Mesenteric fat pad (tissue), 1 donor: ENCODE results near the gene LPAR2. TPM values are rescaled to one million over a fixed set of nuclear protein-coding genes. Genes with fewer than 3 reads are reported as not detected.

ENCODE experiments used
- DNase-seq: peaks from one replicate; pipeline ENCODE4 v3.0.0-alpha.2; 2020; ENCODE audit warnings: low spot score
- long read RNA-seq: library from polyadenylated mRNA; unstranded; transcript quantifications from one replicate; pipeline ENCODE4 v2.0.0, GENCODE V29; 2020
- total RNA-seq: library from RNA; stranded (reverse); fragmentation: NEBNext Ultra II Directional; extraction: Animal tissue kit (Norgen Biotek cat#: 25700); gene quantifications from one replicate; pipeline ENCODE4 v1.2.1, GENCODE V29; 2021
- donor health status: DM: yes; HTN: yes; CAD: no.

The LPAR2 gene
- 5.8 TPM for total RNA-seq
- long read RNA-seq, partial matches to known transcripts, result 3 of 6 reads
- long read RNA-seq, other reads (novel, unspliced or antisense), result 0 of 6 reads

- no peak for DNase-seq
Observed at GRCh38 chr19:19627621-19628500, at the start of gene LPAR2. Gene LPAR2, minus strand, starts transcription at chr19:19628220. Its CDS starts 945 bp downstream, at chr19:19627275.

DNA sequence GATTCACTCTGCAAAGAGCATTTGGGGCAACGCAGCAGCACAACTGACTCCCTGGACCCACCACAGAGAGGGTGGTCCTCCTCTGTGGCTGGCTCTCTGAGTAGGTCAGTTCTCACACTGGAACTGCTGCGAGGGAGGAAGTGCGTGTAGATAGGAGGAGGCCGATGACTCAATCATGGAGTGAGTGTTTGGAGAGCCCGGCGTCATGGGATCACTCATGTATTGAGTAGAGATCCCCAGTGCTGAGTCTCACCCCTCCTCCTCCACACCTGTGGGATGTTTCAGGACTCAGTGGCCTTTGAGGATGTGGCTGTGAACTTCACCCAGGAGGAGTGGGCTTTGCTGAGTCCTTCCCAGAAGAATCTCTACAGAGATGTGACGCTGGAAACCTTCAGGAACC, 49.6 kb upstream of the LPAR2 start:
- peak; percentile 45 for DNase-seq

DNA sequence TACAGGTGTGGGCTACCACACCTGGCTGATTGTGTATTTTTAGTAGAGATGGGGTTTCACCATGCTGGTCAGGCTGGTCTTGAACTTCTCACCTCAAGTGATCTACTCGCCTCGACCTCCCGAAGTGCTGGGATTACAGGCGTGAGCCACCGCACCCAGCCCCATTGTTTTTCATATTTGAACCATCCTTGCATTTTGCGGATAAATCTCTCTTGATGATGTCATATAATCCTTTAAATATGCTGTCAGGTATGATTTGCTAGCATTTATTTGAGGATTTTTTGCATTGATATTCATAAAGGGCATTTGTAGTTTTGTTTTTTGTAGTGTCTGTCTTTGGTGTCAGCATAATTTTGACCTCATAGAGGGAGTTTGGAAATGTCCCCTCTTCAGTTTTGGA, 46.3 kb upstream of the LPAR2 start:
- peak; percentile 37 for DNase-seq

- no peak for DNase-seq
Observed at GRCh38 chr19:19672816-19673215, 44.8 kb upstream of the LPAR2 start.

DNA sequence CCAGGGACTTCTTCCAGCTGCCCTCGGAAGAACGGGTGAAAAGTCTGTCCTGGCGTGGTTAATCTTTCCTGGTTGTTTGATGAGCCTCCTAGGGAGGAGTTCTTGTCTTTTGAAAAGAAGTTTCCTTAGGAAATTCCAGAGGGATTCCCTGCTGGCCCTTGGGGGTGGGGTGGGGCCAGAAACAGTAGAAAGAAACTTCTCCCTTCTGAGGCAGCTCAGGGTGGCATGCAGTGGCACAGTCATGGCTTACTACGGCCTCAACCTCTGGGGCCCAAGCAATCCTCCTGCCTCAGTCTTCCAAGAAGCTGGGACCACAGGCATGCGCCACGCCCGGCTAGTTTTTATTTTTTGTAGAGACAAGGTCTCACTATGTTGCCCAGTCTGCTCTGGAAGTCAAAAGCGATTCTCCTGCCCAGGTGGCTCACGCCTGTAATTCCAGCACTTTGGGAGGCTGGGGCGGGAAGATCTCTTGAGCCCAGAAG, 42.1 kb upstream of the LPAR2 start:
- DNase-seq, result peak; percentile 78

GRCh38 chr19:19668230-19669012, 40.4 kb upstream of the LPAR2 start, which contains the start of gene ZNF101:
Gene ZNF101, plus strand, starts transcription at chr19:19668839. Its CDS starts 125 bp downstream, at chr19:19668964.
- peak; percentile 96 for DNase-seq

GRCh38 chr19:19665420-19665948, 37.5 kb upstream of the LPAR2 start:
- peak; percentile 28 for DNase-seq

GRCh38 chr19:19663256-19664120, 35.5 kb upstream of the LPAR2 start, which contains the start of gene ATP13A1:
Gene ATP13A1, minus strand, starts transcription at chr19:19663676. Its CDS starts 10 bp downstream, at chr19:19663666.
- DNase-seq, result peak; percentile 98

DNA sequence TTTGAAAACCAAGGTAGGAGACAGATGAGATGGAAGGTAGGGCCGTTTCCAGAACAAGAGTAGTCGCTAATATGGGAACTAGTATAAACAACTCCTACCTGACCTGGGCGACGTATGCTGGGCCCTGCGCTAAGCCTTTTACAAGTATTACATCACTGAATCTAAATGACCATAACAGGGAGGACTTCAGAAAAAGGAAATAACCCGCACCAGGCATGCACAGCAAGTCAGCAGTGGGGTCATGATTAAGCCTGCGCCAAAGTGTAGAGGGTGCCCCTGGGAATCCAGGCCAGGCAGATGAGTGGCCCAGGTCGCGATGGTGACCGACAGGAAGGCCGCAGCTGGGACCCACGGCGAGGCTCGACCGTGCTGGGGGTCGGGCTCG, 34.8 kb upstream of the LPAR2 start:
- no peak for DNase-seq

DNA sequence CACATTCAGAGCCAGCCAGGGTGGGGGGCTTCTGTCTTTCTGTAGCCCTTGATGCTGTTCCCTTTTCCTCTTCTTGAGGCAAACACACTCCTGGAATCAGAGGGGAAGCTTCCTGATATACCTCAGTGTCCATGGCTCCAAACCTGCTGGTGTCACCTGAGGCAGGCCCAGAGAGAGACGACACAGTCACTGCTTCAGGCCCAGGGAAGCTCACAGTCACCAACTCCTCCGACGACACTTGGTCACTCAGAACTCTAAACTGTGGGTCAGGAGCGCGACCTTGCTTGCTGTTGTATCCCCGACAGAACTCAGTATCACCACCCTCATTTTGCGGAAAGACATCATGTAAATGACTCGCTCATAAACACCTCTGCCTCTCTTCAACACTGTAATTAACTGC, 34.3 kb upstream of the LPAR2 start:
- no peak for DNase-seq

DNA sequence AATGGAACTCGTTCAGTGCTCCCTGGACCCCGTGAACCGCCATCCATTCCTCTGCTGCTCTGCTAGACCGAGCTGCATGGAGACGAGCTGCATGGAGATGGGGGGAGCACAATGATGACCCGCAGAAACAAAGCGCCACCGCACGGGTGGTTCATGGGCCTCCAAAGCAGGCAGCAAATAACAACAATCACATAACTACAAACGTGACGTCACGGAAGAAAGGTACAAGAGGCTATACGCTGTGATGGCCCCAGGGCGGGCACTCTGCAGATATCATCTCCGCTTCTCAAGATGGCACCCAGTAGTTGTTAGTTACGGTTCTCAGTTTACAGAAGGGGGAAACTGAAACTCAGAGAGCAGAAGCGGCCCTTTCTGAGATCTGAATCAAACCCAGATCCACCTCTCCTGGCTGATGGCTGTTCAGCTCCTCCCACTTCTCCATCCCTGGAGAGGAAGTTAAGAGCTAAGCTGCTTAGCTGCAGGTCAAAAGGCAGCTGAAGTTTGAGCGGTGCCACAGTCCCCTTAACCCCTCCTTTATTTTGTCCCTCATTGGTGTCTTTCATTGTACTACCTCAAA, 33.7 kb upstream of the LPAR2 start:
- no peak for DNase-seq

DNA sequence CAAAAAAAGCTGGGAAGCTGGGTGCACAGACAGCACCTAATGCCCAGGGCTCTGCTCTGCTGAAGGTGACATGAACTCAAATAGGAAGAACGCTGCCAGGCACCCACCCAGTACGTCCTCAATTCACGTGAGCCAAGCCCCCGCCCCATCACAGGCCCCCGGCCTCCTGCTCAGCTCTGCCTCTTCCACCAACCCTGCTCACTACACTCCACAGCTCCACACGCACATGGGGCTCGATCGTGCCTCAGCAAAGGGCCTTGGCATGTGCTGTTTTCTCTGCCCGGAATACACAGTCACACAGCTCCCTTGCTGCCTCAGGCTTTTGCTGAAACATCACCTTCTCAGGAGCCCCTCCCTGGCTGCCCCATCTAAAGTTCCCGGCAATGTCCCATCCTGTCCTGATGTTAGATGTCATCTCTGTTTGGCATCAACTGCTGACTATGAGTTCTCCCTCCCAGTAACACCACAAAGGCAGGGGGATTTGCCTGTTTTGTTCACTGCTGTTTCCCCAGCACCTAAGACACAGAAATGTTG, 33.2 kb upstream of the LPAR2 start:
- no peak for DNase-seq

DNA sequence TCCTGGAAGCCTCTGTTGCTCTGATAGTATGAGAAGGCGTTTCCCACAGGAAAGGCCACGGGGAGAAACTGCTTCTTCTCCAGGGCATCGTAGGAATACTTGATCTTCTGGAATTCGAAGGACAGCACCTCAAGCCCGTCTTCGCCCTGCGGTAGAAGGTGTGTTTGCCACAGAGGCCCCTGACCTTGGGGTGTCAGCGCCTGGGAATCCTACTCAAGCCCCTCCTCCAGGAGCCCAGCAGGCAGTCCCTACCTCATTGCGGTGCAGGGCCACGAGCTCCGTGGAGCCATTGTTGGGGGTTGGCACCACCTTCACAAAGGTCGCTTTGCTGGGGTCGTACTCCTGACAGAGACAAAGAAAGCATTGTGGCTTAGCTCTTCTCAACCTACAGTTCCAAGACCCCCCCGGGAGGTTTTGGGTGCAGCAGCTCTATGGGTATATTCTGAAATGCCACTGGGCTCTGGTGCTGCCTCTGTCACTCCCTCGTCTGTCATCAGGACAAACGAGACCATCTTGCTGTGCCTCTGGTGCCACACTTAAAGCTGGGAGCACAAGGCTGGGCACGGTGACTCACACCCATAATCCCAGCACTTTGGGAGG, 31.7 kb upstream of the LPAR2 start:
- DNase-seq, result no peak

GRCh38 chr19:19657397-19657783, 29.4 kb upstream of the LPAR2 start:
- DNase-seq, result no peak

GRCh38 chr19:19656451-19657396, 28.7 kb upstream of the LPAR2 start:
- DNase-seq, result no peak

- no peak for DNase-seq
Observed at GRCh38 chr19:19655641-19656343, 27.8 kb upstream of the LPAR2 start.

- no peak for DNase-seq
Observed at GRCh38 chr19:19655051-19655594, 27.1 kb upstream of the LPAR2 start.
